CD4-positive, alpha-beta T cell treated with Interferon alpha-2 for 1 hour (primary cell): ENCODE data around the gene ELP5.

Experiments
- DNase-seq, 2 donors: peaks; one replicate each; pipeline ENCODE4 v3.0.0-alpha.2; 2020 to 2022

The ELP5 gene

GRCh38 chr17:7252176-7253043 is at the start of gene ELP5:
Gene ELP5 (plus strand): TSS chr17:7252215. CDS start chr17:7252551, 336 bp downstream.
- peak; percentile 90 to 91 for DNase-seq

- DNase-seq: no peak
Observed at GRCh38 chr17:7203391-7203790, 48.6 kb upstream of the ELP5 start.

GRCh38 chr17:7204336-7204735 is 47.7 kb upstream of the ELP5 start:
- no peak for DNase-seq

GRCh38 chr17:7204828-7205461 is 47.1 kb upstream of the ELP5 start:
- DNase-seq: peak; percentile 98

GRCh38 chr17:7205561-7205960 is 46.5 kb upstream of the ELP5 start:
- DNase-seq: no peak

GRCh38 chr17:7207120-7208001 is 44.7 kb upstream of the ELP5 start:
- no peak for DNase-seq

GRCh38 chr17:7208027-7208571 is 43.9 kb upstream of the ELP5 start:
- no peak for DNase-seq

- DNase-seq: no peak
Observed at GRCh38 chr17:7208754-7209460, 43.1 kb upstream of the ELP5 start.

- DNase-seq: no peak
Observed at GRCh38 chr17:7211491-7212273, 40.3 kb upstream of the ELP5 start.

- DNase-seq: peak; percentile 88 to 89
Observed at GRCh38 chr17:7213895-7214299, 38.1 kb upstream of the ELP5 start.

GRCh38 chr17:7214300-7215135 is 37.5 kb upstream of the ELP5 start:
- DNase-seq: peak; percentile 99

- no peak for DNase-seq
Observed at GRCh38 chr17:7215136-7215638, 36.8 kb upstream of the ELP5 start.

GRCh38 chr17:7215652-7216180 is 36.3 kb upstream of the ELP5 start:
- DNase-seq: no peak

- DNase-seq: no peak
Observed at GRCh38 chr17:7216242-7217112, 35.5 kb upstream of the ELP5 start.

- DNase-seq: no peak
Observed at GRCh38 chr17:7217113-7217987, 34.7 kb upstream of the ELP5 start.

GRCh38 chr17:7218166-7218565 is 33.8 kb upstream of the ELP5 start:
- no peak for DNase-seq

GRCh38 chr17:7218758-7219157 is 33.3 kb upstream of the ELP5 start:
- no peak for DNase-seq
